B cell (primary cell): Measurements from ENCODE around the gene ARHGAP9. TPM values are rescaled to one million over a fixed set of nuclear protein-coding genes. Genes with fewer than 3 reads are reported as not detected.

Experiments
- ATAC-seq: fragments of 200-7000 bp; cut with Tn5 transposase; one replicate; pipeline ENCODE4 v1.10.0; 2021; ENCODE audit warnings: low read depth, mild to moderate bottlenecking, moderate number of reproducible peaks, moderate library complexity
- CTCF ChIA-PET: fragments of 350-600 bp; sonication (Branson Sonifier 250); formaldehyde crosslinking; loops from one replicate; lab custom pipeline; 2021; ENCODE audit warnings: antibody characterized with exemption, inconsistent platforms; lab: Charles Lee
- POLR2A ChIA-PET: fragments of 350-600 bp; sonication (Branson Sonifier 250); formaldehyde crosslinking; loops from one replicate; lab custom pipeline; 2021; ENCODE audit warnings: antibody characterized with exemption; lab: Charles Lee
- DNase-seq: peaks from one replicate; pipeline ENCODE4 v3.0.0; 2013
- H2AFZ ChIP-seq: 2 replicates; pipeline ENCODE4 v1.6.1; 2012; ENCODE audit warnings: mild to moderate bottlenecking, low read depth, low read length; ENCODE audit not compliant: insufficient read depth, poor library complexity, severe bottlenecking
- H3K27ac ChIP-seq, 2 donors: 1 replicate in 1 of 2; 2 replicates in 1 of 2; pipeline ENCODE4 v1.5.1; 2012 to 2013; ENCODE audit warnings: low read length in 2 of 2, mild to moderate bottlenecking in 2 of 2, moderate library complexity in 1 of 2
- H3K27me3 ChIP-seq, 4 experiments: fragments of 200-600 bp in 1 of 4; sonication (generic) in 1 of 4; replicated peaks in 1 of 4; 1 replicate in 2 of 4; 2 replicates in 2 of 4; pipeline versions ENCODE4 v1.6.1 to v1.7.0; 2013 to 2016; ENCODE audit warnings: low read length in 3 of 4, mild to moderate bottlenecking in 2 of 4, mixed read lengths in 1 of 4, moderate library complexity in 1 of 4; ENCODE audit not compliant: insufficient read depth in 4 of 4, control insufficient read depth in 3 of 4; ENCODE audit errors: control extremely low read depth in 1 of 4
- H3K36me3 ChIP-seq, 2 experiments: replicated peaks in 1 of 2; 1 replicate in 1 of 2; 2 replicates in 1 of 2; pipeline versions ENCODE4 v1.6.1 to v1.7.1; 2013; ENCODE audit warnings: low read length in 1 of 2; ENCODE audit not compliant: insufficient read depth in 2 of 2, control insufficient read depth in 1 of 2; ENCODE audit errors: control extremely low read depth in 1 of 2, extremely low read depth in 1 of 2
- H3K4me1 ChIP-seq, 2 donors: fragments of 200-600 bp in 1 of 2; sonication (generic) in 1 of 2; 1 replicate in 1 of 2; 2 replicates in 1 of 2; pipeline versions ENCODE4 v1.5.1 to v1.6.1; 2013 to 2017; ENCODE audit warnings: low read length in 2 of 2; ENCODE audit not compliant: control insufficient read depth in 2 of 2, insufficient read depth in 2 of 2
- H3K4me2 ChIP-seq: replicated peaks from 2 replicates; pipeline ENCODE3; 2012; ENCODE audit warnings: mild to moderate bottlenecking, low read depth, low read length; ENCODE audit not compliant: poor library complexity, severe bottlenecking
- H3K4me3 ChIP-seq, 5 experiments: fragments of 200-600 bp in 1 of 5; sonication (generic) in 1 of 5; 1 replicate in 3 of 5; 2 replicates in 2 of 5; pipeline versions ENCODE4 v1.5.1 to v1.7.0; 2011 to 2016; ENCODE audit warnings: low read length in 4 of 5, mild to moderate bottlenecking in 4 of 5, low read depth in 2 of 5, control low read depth in 1 of 5, moderate library complexity in 1 of 5; ENCODE audit not compliant: insufficient read depth in 1 of 5; ENCODE audit errors: control extremely low read depth in 1 of 5, extremely low read depth in 1 of 5
- H3K79me2 ChIP-seq: fragments of 200-600 bp; sonication (generic); one replicate; pipeline ENCODE4 v1.6.0; 2016; ENCODE audit warnings: low read length; ENCODE audit not compliant: control insufficient read depth, insufficient read depth
- H3K9ac ChIP-seq: fragments of 200-600 bp; sonication (generic); 2 replicates; pipeline ENCODE4 v1.6.1; 2017; ENCODE audit warnings: mild to moderate bottlenecking, low read length, moderate library complexity
- H3K9me3 ChIP-seq, 3 donors: one replicate each; pipeline versions ENCODE4 v1.6.1 to v1.7.1; 2013; ENCODE audit warnings: low read length in 2 of 3; ENCODE audit not compliant: control insufficient read depth in 2 of 3, insufficient read depth in 1 of 3; ENCODE audit errors: control extremely low read depth in 1 of 3
- H4K20me1 ChIP-seq: 2 replicates; pipeline ENCODE4 v1.6.0; 2012; ENCODE audit warnings: mild to moderate bottlenecking, low read length; ENCODE audit not compliant: insufficient read depth, control insufficient read depth, poor library complexity, severe bottlenecking
- H3K27ac Mint-ChIP-seq: one replicate; pipeline ENCODE4 v1.8.0; 2021; ENCODE audit warnings: mixed read lengths
- H3K27me3 Mint-ChIP-seq: one replicate; pipeline ENCODE4 v1.8.0; 2021; ENCODE audit warnings: mixed read lengths
- H3K4me1 Mint-ChIP-seq: one replicate; pipeline ENCODE4 v1.8.0; 2021; ENCODE audit warnings: mixed read lengths
- H3K4me3 Mint-ChIP-seq: one replicate; pipeline ENCODE4 v1.8.0; 2021; ENCODE audit warnings: mixed read lengths
- H3K9me3 Mint-ChIP-seq: one replicate; pipeline ENCODE4 v1.8.0; 2022; ENCODE audit warnings: mixed read lengths; ENCODE audit not compliant: insufficient read depth
- CTCF ChIP-seq: fragments of 200-600 bp; IDR thresholded peaks from one replicate; pipeline ENCODE4 v1.8.0; 2022; ENCODE audit warnings: antibody characterized with exemption, mild to moderate bottlenecking
- EZH2 ChIP-seq: IDR thresholded peaks from 2 replicates; pipeline ENCODE4 v1.6.1; 2012; ENCODE audit warnings: borderline replicate concordance, low read depth, mild to moderate bottlenecking, moderate library complexity, low read length; ENCODE audit not compliant: insufficient read depth, poor library complexity, severe bottlenecking
- WGBS: methylation state at CpG from one replicate; pipeline ENCODE4 v1.1.5; 2013; ENCODE audit warnings: missing lambda C conversion rate; ENCODE audit not compliant: insufficient coverage; 5-methylcytosine and 5-hydroxymethylcytosine counted together
- intact Hi-C: fragments of 100-400 bp; cut with micrococcal nuclease; formaldehyde crosslinking; loops from one replicate; pipeline ENCODE4 v1.10.0; 2022
- polyA plus RNA-seq: library from polyadenylated mRNA; depleted of rRNA; stranded (reverse); fragments of >200 nt; gene quantifications from 2 replicates; pipeline ENCODE4 v1.2.3, GENCODE V29; 2012
- total RNA-seq, 2 donors: library from RNA; stranded (reverse); fragments of 120-200 nt in 1 of 2; gene quantifications; 1 replicate in 1 of 2; 2 replicates in 1 of 2; pipeline versions ENCODE4 v1.2.3 to v1.2.4, GENCODE V29; 2013 to 2022

ARHGAP9 gene
- total and polyA plus RNA-seq, 2 donors (not counting 1 experiment from before 2014, with no cell fraction given): 161 to 390 TPM

- ATAC-seq: no peak
- no peak overlapping the region for H3K27ac Mint-ChIP-seq
- Histone ChIP-seq H4K20me1 (peaks cover 23% of the 10 kb centered on the region), H3K4me2 (no peak overlapping the region), H3K27ac (peak overlapping the region in 1 of 2 donors; percentile 52), H3K9me3 (no peaks in the 10 kb centered on the region), H3K9ac (no peak overlapping the region), H3K4me1 (peaks cover 28 to 38% of the 10 kb centered on the region in 2 donors), H3K79me2 (peaks cover 39% of the 10 kb centered on the region), H3K36me3 (peaks cover 2 to 65% of the 10 kb centered on the region in 2 experiments), H2AFZ (no peak overlapping the region), H3K4me3 (no peak overlapping the region), H3K27me3 (no peaks in the 10 kb centered on the region)
- DNase-seq: no peak
- WGBS: 92% methylated on average over 2 of the region's 3 CpGs
- TF ChIP-seq CTCF (no peak), EZH2 (no peak)
- intact Hi-C loops: no loop called here
- H3K9me3 Mint-ChIP-seq: no peaks in the 10 kb centered on the region
- H3K27me3 Mint-ChIP-seq: no peaks in the 10 kb centered on the region
- CTCF ChIA-PET: interaction anchor here (10.4 kb wide), 1 partner anchor 11 kb away, joined by 166 read pairs; the partner anchor contains the start of gene GLI1
- H3K4me3 Mint-ChIP-seq: no peak overlapping the region
- POLR2A ChIA-PET: no interaction called here
- peaks cover 38% of the 10 kb centered on the region for H3K4me1 Mint-ChIP-seq
These were observed 8.0 kb downstream of the ARHGAP9 start for GRCh38 chr12:57471661-57472060.

- no peaks in the 10 kb centered on the region for H3K9me3 Mint-ChIP-seq
- Histone ChIP-seq H3K4me1 (peaks cover 25 to 33% of the 10 kb centered on the region in 2 donors), H3K36me3 (peaks cover 2 to 65% of the 10 kb centered on the region in 2 experiments), H3K27ac (peak overlapping the region in 1 of 2 donors; percentile 52), H3K9me3 (no peaks in the 10 kb centered on the region), H4K20me1 (peaks cover 23% of the 10 kb centered on the region), H3K4me2 (no peak overlapping the region), H2AFZ (no peak overlapping the region), H3K9ac (no peak overlapping the region), H3K4me3 (no peak overlapping the region), H3K27me3 (no peaks in the 10 kb centered on the region), H3K79me2 (peaks cover 33% of the 10 kb centered on the region)
- no peaks in the 10 kb centered on the region for H3K27me3 Mint-ChIP-seq
- no peak for DNase-seq
- peaks cover 32% of the 10 kb centered on the region for H3K4me1 Mint-ChIP-seq
- no peak for ATAC-seq
- CTCF ChIA-PET: interaction anchor here (10.4 kb wide), 1 partner anchor 10 kb away, joined by 166 read pairs; the partner anchor contains the start of gene GLI1
- intact Hi-C loops: no loop called here
- peak overlapping the region; percentile 46 for H3K27ac Mint-ChIP-seq
- 100% methylated on average over 2 of the region's 4 CpGs for WGBS
- TF ChIP-seq EZH2 (no peak), CTCF (no peak)
- POLR2A ChIA-PET: no interaction called here
- no peak overlapping the region for H3K4me3 Mint-ChIP-seq
These were observed 8.6 kb downstream of the ARHGAP9 start for GRCh38 chr12:57470970-57471656.
